ENCODE measurements around the gene MAML2. TPM values are rescaled to one million over a fixed set of nuclear protein-coding genes. Genes with fewer than 3 reads are reported as not detected.

Gene MAML2
- total RNA-seq, 1 donor from 2014 or later = 5.2 TPM

GRCh38 chr11:96008161-96008720 lies 334.8 kb downstream of the MAML2 start:
- Histone ChIP-seq H3K4me1 (ENCODE audit: control insufficient read depth in 3 of 3, insufficient read depth in 3 of 3, low read length in 3 of 3) (peaks cover 0 to 3% (median 3%) of the 10 kb centered on the region in 3 donors), H3K27ac (ENCODE audit: low read depth, low read length) (no peak overlapping the region), H3K9ac (ENCODE audit: low read depth in 1 of 3, low read length in 3 of 3) (no peak overlapping the region), H3K27me3 (ENCODE audit: control insufficient read depth in 3 of 3, insufficient read depth in 3 of 3, low read length in 3 of 3) (no peaks in the 10 kb centered on the region), H3K4me3 (ENCODE audit: low read length in 3 of 3) (no peak overlapping the region), H3K9me3 (ENCODE audit: control insufficient read depth in 3 of 3, low read length in 3 of 3) (no peaks in the 10 kb centered on the region), H3K36me3 (ENCODE audit: control insufficient read depth in 3 of 3, insufficient read depth in 3 of 3, low read length in 3 of 3) (no peaks in the 10 kb centered on the region)

- Histone ChIP-seq H3K27ac (ENCODE audit: low read depth, low read length) (no peak overlapping the region), H3K9ac (ENCODE audit: low read depth in 1 of 3, low read length in 3 of 3) (no peak overlapping the region), H3K36me3 (ENCODE audit: control insufficient read depth in 3 of 3, insufficient read depth in 3 of 3, low read length in 3 of 3) (no peaks in the 10 kb centered on the region), H3K27me3 (ENCODE audit: control insufficient read depth in 3 of 3, insufficient read depth in 3 of 3, low read length in 3 of 3) (no peaks in the 10 kb centered on the region), H3K9me3 (ENCODE audit: control insufficient read depth in 3 of 3, low read length in 3 of 3) (no peaks in the 10 kb centered on the region), H3K4me3 (ENCODE audit: low read length in 3 of 3) (no peak overlapping the region), H3K4me1 (ENCODE audit: control insufficient read depth in 3 of 3, insufficient read depth in 3 of 3, low read length in 3 of 3) (peaks cover 0 to 2% (median 0%) of the 10 kb centered on the region in 3 donors)
These were observed 337.0 kb downstream of the MAML2 start for GRCh38 chr11:96006037-96006436.

GRCh38 chr11:96004862-96005261 lies 338.1 kb downstream of the MAML2 start:
- no peak overlapping the region for H3K27ac ChIP-seq (ENCODE audit: low read depth, low read length)
- H3K36me3 ChIP-seq (ENCODE audit: control insufficient read depth in 3 of 3, insufficient read depth in 3 of 3, low read length in 3 of 3) = no peaks in the 10 kb centered on the region
- H3K27me3 ChIP-seq (ENCODE audit: control insufficient read depth in 3 of 3, insufficient read depth in 3 of 3, low read length in 3 of 3) = no peaks in the 10 kb centered on the region
- H3K4me3 ChIP-seq (ENCODE audit: low read length in 3 of 3) = no peak overlapping the region
- peaks cover 0 to 5% (median 0%) of the 10 kb centered on the region in 3 donors for H3K4me1 ChIP-seq (ENCODE audit: control insufficient read depth in 3 of 3, insufficient read depth in 3 of 3, low read length in 3 of 3)
- no peak overlapping the region for H3K9ac ChIP-seq (ENCODE audit: low read depth in 1 of 3, low read length in 3 of 3)
- H3K9me3 ChIP-seq (ENCODE audit: control insufficient read depth in 3 of 3, low read length in 3 of 3) = no peaks in the 10 kb centered on the region

GRCh38 chr11:96002754-96003290 lies 340.2 kb downstream of the MAML2 start:
- Histone ChIP-seq H3K36me3 (ENCODE audit: control insufficient read depth in 3 of 3, insufficient read depth in 3 of 3, low read length in 3 of 3) (no peaks in the 10 kb centered on the region), H3K4me1 (ENCODE audit: control insufficient read depth in 3 of 3, insufficient read depth in 3 of 3, low read length in 3 of 3) (peaks cover 0 to 5% (median 2%) of the 10 kb centered on the region in 3 donors), H3K27ac (ENCODE audit: low read depth, low read length) (no peak overlapping the region), H3K27me3 (ENCODE audit: control insufficient read depth in 3 of 3, insufficient read depth in 3 of 3, low read length in 3 of 3) (no peaks in the 10 kb centered on the region), H3K4me3 (ENCODE audit: low read length in 3 of 3) (no peak overlapping the region), H3K9me3 (ENCODE audit: control insufficient read depth in 3 of 3, low read length in 3 of 3) (no peaks in the 10 kb centered on the region), H3K9ac (ENCODE audit: low read depth in 1 of 3, low read length in 3 of 3) (no peak overlapping the region)

- H3K4me3 ChIP-seq (ENCODE audit: low read length in 3 of 3) = no peak overlapping the region
- H3K27ac ChIP-seq (ENCODE audit: low read depth, low read length) = no peak overlapping the region
- no peaks in the 10 kb centered on the region for H3K27me3 ChIP-seq (ENCODE audit: control insufficient read depth in 3 of 3, insufficient read depth in 3 of 3, low read length in 3 of 3)
- no peak overlapping the region for H3K9ac ChIP-seq (ENCODE audit: low read depth in 1 of 3, low read length in 3 of 3)
- peaks cover 0 to 5% (median 2%) of the 10 kb centered on the region in 3 donors for H3K4me1 ChIP-seq (ENCODE audit: control insufficient read depth in 3 of 3, insufficient read depth in 3 of 3, low read length in 3 of 3)
- H3K9me3 ChIP-seq (ENCODE audit: control insufficient read depth in 3 of 3, low read length in 3 of 3) = no peaks in the 10 kb centered on the region
- H3K36me3 ChIP-seq (ENCODE audit: control insufficient read depth in 3 of 3, insufficient read depth in 3 of 3, low read length in 3 of 3) = no peaks in the 10 kb centered on the region
These were observed 340.7 kb downstream of the MAML2 start for GRCh38 chr11:96002339-96002738.

GRCh38 chr11:96001037-96001436 lies 342.0 kb downstream of the MAML2 start:
- Histone ChIP-seq H3K4me1 (ENCODE audit: control insufficient read depth in 3 of 3, insufficient read depth in 3 of 3, low read length in 3 of 3) (peaks cover 0 to 5% (median 2%) of the 10 kb centered on the region in 3 donors), H3K27me3 (ENCODE audit: control insufficient read depth in 3 of 3, insufficient read depth in 3 of 3, low read length in 3 of 3) (no peaks in the 10 kb centered on the region), H3K27ac (ENCODE audit: low read depth, low read length) (peak overlapping the region; percentile 33), H3K9ac (ENCODE audit: low read depth in 1 of 3, low read length in 3 of 3) (no peak overlapping the region), H3K9me3 (ENCODE audit: control insufficient read depth in 3 of 3, low read length in 3 of 3) (no peaks in the 10 kb centered on the region), H3K36me3 (ENCODE audit: control insufficient read depth in 3 of 3, insufficient read depth in 3 of 3, low read length in 3 of 3) (no peaks in the 10 kb centered on the region), H3K4me3 (ENCODE audit: low read length in 3 of 3) (no peak overlapping the region)

GRCh38 chr11:95999711-96000406 lies 343.1 kb downstream of the MAML2 start:
- H3K9me3 ChIP-seq (ENCODE audit: control insufficient read depth in 3 of 3, low read length in 3 of 3) = no peaks in the 10 kb centered on the region
- H3K27ac ChIP-seq (ENCODE audit: low read depth, low read length) = peak overlapping the region; percentile 10
- H3K4me3 ChIP-seq (ENCODE audit: low read length in 3 of 3) = no peak overlapping the region
- H3K36me3 ChIP-seq (ENCODE audit: control insufficient read depth in 3 of 3, insufficient read depth in 3 of 3, low read length in 3 of 3) = no peaks in the 10 kb centered on the region
- H3K4me1 ChIP-seq (ENCODE audit: control insufficient read depth in 3 of 3, insufficient read depth in 3 of 3, low read length in 3 of 3) = peaks cover 0 to 5% (median 2%) of the 10 kb centered on the region in 3 donors
- no peaks in the 10 kb centered on the region for H3K27me3 ChIP-seq (ENCODE audit: control insufficient read depth in 3 of 3, insufficient read depth in 3 of 3, low read length in 3 of 3)
- peak overlapping the region in 1 of 3 donors; percentile 12 for H3K9ac ChIP-seq (ENCODE audit: low read depth in 1 of 3, low read length in 3 of 3)

- H3K9ac ChIP-seq (ENCODE audit: low read depth in 1 of 3, low read length in 3 of 3) = no peak overlapping the region
- H3K27me3 ChIP-seq (ENCODE audit: control insufficient read depth in 3 of 3, insufficient read depth in 3 of 3, low read length in 3 of 3) = no peaks in the 10 kb centered on the region
- peaks cover 0 to 5% (median 2%) of the 10 kb centered on the region in 3 donors for H3K4me1 ChIP-seq (ENCODE audit: control insufficient read depth in 3 of 3, insufficient read depth in 3 of 3, low read length in 3 of 3)
- no peak overlapping the region for H3K4me3 ChIP-seq (ENCODE audit: low read length in 3 of 3)
- H3K36me3 ChIP-seq (ENCODE audit: control insufficient read depth in 3 of 3, insufficient read depth in 3 of 3, low read length in 3 of 3) = no peaks in the 10 kb centered on the region
- H3K27ac ChIP-seq (ENCODE audit: low read depth, low read length) = no peak overlapping the region
- no peaks in the 10 kb centered on the region for H3K9me3 ChIP-seq (ENCODE audit: control insufficient read depth in 3 of 3, low read length in 3 of 3)
These were observed 346.3 kb downstream of the MAML2 start for GRCh38 chr11:95996621-95997235.

GRCh38 chr11:95994329-95994728 lies 348.7 kb downstream of the MAML2 start:
- no peak overlapping the region for H3K27ac ChIP-seq (ENCODE audit: low read depth, low read length)
- no peaks in the 10 kb centered on the region for H3K36me3 ChIP-seq (ENCODE audit: control insufficient read depth in 3 of 3, insufficient read depth in 3 of 3, low read length in 3 of 3)

More at GRCh38 chr11:95994329-95994728, 348.7 kb downstream of the MAML2 start:
- Histone ChIP-seq H3K27me3 (ENCODE audit: control insufficient read depth in 3 of 3, insufficient read depth in 3 of 3, low read length in 3 of 3) (no peaks in the 10 kb centered on the region), H3K4me3 (ENCODE audit: low read length in 3 of 3) (no peak overlapping the region), H3K9ac (ENCODE audit: low read depth in 1 of 3, low read length in 3 of 3) (no peak overlapping the region), H3K4me1 (ENCODE audit: control insufficient read depth in 3 of 3, insufficient read depth in 3 of 3, low read length in 3 of 3) (no peaks in the 10 kb centered on the region), H3K9me3 (ENCODE audit: control insufficient read depth in 3 of 3, low read length in 3 of 3) (no peaks in the 10 kb centered on the region)
